Right lobe of liver (tissue), 4 donors: ENCODE measurements around the gene DLG1.

Source experiments
- CTCF ChIP-seq, 4 donors: fragments of 200-600 bp in 3 of 4; fragments of 450-650 bp in 1 of 4; IDR thresholded peaks; one replicate each; pipeline versions ENCODE4 v1.5.1 to v1.8.0; 2016 to 2022; ENCODE audit warnings: antibody characterized with exemption in 4 of 4, mild to moderate bottlenecking in 2 of 4
- POLR2A ChIP-seq: fragments of 450-650 bp; IDR thresholded peaks from one replicate; pipeline ENCODE4 v1.6.1; 2017; ENCODE audit warnings: antibody characterized with exemption, mild to moderate bottlenecking
- donor health status: DM: no; HTN: no; CAD: no.
- donor health status: DM: no; HTN: no; CAD: no.
- donor health status: DM: no; HTN: yes; CAD: no.

GRCh38 chr3:197348014-197348413, 49.6 kb upstream of the DLG1 start:
- TF ChIP-seq CTCF (IDR thresholded peaks at IDR 0.05) = no peak
- TF ChIP-seq POLR2A = no peak
